ENCODE data around the gene PLEKHA3.

DNA sequence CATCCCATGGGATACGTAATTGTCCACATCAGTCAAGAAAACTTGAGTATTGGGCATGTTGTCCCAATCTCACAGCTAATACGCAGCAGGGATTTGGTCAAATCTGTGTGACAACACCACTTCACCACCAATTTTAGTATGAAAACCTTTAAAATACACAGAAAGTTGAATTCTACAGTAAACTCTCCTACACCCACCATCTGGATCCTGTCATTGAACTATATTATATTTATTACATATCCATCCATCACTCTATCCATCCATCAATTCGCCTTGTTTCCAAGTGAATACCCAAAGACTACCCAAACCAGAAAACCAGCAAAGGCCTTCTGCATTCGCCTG lies 1.0 kb upstream of the PLEKHA3 start:
- TF ChIP-seq, protein P1, sequence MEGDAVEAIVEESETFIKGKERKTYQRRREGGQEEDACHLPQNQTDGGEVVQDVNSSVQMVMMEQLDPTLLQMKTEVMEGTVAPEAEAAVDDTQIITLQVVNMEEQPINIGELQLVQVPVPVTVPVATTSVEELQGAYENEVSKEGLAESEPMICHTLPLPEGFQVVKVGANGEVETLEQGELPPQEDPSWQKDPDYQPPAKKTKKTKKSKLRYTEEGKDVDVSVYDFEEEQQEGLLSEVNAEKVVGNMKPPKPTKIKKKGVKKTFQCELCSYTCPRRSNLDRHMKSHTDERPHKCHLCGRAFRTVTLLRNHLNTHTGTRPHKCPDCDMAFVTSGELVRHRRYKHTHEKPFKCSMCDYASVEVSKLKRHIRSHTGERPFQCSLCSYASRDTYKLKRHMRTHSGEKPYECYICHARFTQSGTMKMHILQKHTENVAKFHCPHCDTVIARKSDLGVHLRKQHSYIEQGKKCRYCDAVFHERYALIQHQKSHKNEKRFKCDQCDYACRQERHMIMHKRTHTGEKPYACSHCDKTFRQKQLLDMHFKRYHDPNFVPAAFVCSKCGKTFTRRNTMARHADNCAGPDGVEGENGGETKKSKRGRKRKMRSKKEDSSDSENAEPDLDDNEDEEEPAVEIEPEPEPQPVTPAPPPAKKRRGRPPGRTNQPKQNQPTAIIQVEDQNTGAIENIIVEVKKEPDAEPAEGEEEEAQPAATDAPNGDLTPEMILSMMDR (conservative IDR thresholded peaks at IDR 0.05): peak; percentile 54; the same call in 1 of the 2 replicates
- no peak for TF ChIP-seq EZH2 (IDR thresholded peaks at IDR 0.05; ENCODE audit: low read depth)
